Transverse colon (tissue), 4 donors: Measurements from ENCODE around the gene TMA7B.
A peak's percentile ranks its signal among the peaks of the same experiment; 100 is the strongest.

Experiments
- CTCF ChIP-seq, 5 experiments: fragments of 200-600 bp in 3 of 5; fragments of 450-650 bp in 2 of 5; sonication (generic) in 3 of 5; IDR thresholded peaks; 1 replicate in 2 of 5; 2 replicates in 3 of 5; pipeline ENCODE4 v1.5.1; 2016 to 2017; ENCODE audit warnings: antibody characterized with exemption in 5 of 5, inconsistent platforms in 3 of 5, mild to moderate bottlenecking in 2 of 5, moderate library complexity in 1 of 5
- POLR2AphosphoS5 ChIP-seq, 3 donors: sonication (generic); formaldehyde crosslinking; IDR thresholded peaks; one replicate each; pipeline ENCODE4 v1.6.1; 2016; ENCODE audit warnings: antibody characterized with exemption in 3 of 3

GRCh38 chr22:39932918-39933649 is 27.1 kb upstream of the TMA7B start:
- peak; percentile 53 to 71 (median 66) for TF ChIP-seq CTCF (IDR thresholded peaks at IDR 0.05)
- no peak for TF ChIP-seq POLR2AphosphoS5 (IDR thresholded peaks at IDR 0.05)
